Parathyroid adenoma (tissue), 2 donors: Measurements from ENCODE around the gene ZMIZ1.

Experiments used
- H2AFZ ChIP-seq: fragments of 300-600 bp; sonication (generic); one replicate; pipeline ENCODE4 v1.7.0; 2017; ENCODE audit warnings: antibody characterized with exemption, mild to moderate bottlenecking
- H3K27ac ChIP-seq: fragments of 300-600 bp; sonication (generic); one replicate; pipeline ENCODE4 v1.7.0; 2017
- H3K27me3 ChIP-seq: fragments of 300-600 bp; sonication (generic); one replicate; pipeline ENCODE4 v1.7.0; 2017; ENCODE audit warnings: low read length; ENCODE audit not compliant: control insufficient read depth, insufficient read depth
- H3K36me3 ChIP-seq: fragments of 300-600 bp; sonication (generic); one replicate; pipeline ENCODE4 v1.7.0; 2017; ENCODE audit warnings: low read length; ENCODE audit not compliant: control insufficient read depth, insufficient read depth
- H3K4me1 ChIP-seq: fragments of 300-600 bp; sonication (generic); one replicate; pipeline ENCODE4 v1.7.0; 2017; ENCODE audit warnings: control low read depth
- H3K4me2 ChIP-seq: fragments of 300-600 bp; sonication (generic); one replicate; pipeline ENCODE4 v1.7.0; 2017; ENCODE audit warnings: low read length
- H3K4me3 ChIP-seq: fragments of 300-600 bp; sonication (generic); one replicate; pipeline ENCODE4 v1.7.0; 2017; ENCODE audit warnings: low read depth, low read length
- H3K79me2 ChIP-seq: fragments of 300-600 bp; sonication (generic); one replicate; pipeline ENCODE4 v1.7.0; 2017; ENCODE audit warnings: control low read depth
- H3K9ac ChIP-seq: fragments of 300-600 bp; sonication (generic); one replicate; pipeline ENCODE4 v1.7.0; 2017; ENCODE audit warnings: mild to moderate bottlenecking
- H3K9me3 ChIP-seq: fragments of 300-600 bp; sonication (generic); one replicate; pipeline ENCODE4 v1.7.0; 2017; ENCODE audit warnings: low read length; ENCODE audit not compliant: control insufficient read depth
- CTCF ChIP-seq: fragments of 300-600 bp; sonication (generic); IDR thresholded peaks from one replicate; pipeline ENCODE4 v1.7.0; 2017; ENCODE audit warnings: antibody characterized with exemption, mild to moderate bottlenecking
- donor health status: primary hyperparathyroidism.

Gene ZMIZ1

DNA sequence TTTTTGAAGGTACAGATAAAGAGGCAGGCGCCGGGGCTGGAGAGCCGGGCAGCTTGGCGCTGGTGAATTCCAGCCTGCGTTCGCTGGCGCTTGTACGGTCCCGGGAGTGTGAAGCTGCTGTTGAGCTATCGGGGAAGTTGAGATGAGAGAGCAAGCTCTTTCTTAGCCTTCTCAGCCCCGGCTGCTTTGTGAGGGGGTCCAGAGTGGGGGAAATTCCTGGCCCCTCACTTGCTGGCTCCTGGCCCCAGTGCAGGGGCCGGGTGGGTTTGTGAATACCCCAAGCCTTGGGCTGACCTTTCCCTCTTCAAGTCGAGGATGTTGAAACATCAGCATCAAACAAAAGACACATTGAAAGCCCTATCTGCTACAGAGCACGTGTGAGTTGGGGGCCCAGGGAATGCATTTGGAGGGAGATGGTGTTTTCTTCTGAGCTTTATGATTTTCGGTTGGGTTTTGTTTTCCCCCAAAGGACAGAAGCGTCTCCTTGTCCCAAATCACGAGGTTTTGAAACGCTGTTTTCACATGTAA lies 2.7 kb downstream of the ZMIZ1 start:
- Histone ChIP-seq H3K79me2 (peaks cover 42% of the 10 kb centered on the region), H2AFZ (peak overlapping the region; percentile 81), H3K9me3 (no peaks in the 10 kb centered on the region), H3K9ac (peak overlapping the region; percentile 32), H3K27me3 (no peaks in the 10 kb centered on the region), H3K4me1 (peaks cover 18% of the 10 kb centered on the region), H3K4me3 (peak overlapping the region; percentile 66), H3K36me3 (no peaks in the 10 kb centered on the region), H3K27ac (peak overlapping the region; percentile 79), H3K4me2 (peak overlapping the region; percentile 85)
- TF ChIP-seq CTCF, result no peak

DNA sequence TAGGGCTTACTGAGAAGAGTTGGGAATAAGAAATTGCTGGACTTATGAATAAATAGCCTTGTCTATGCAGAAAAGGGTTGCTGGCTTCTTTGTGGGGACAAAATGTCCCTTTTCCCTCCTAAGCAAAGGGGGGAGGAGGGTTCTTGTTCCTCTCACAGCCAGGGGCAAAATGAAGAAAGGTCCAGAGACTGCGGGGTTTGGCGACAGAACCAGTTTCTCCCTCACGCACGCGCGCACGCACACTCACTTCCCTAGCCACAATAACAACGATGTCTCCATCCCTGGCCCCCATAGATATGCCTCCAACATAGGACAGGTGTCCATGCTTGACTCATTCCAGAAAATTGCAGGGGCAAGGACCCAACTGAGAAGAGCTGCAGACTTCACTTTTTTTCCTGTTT lies 3.3 kb downstream of the ZMIZ1 start:
- no peaks in the 10 kb centered on the region for H3K36me3 ChIP-seq
- H2AFZ ChIP-seq, result no peak overlapping the region
- H3K79me2 ChIP-seq, result peaks cover 48% of the 10 kb centered on the region
- H3K27me3 ChIP-seq, result no peaks in the 10 kb centered on the region
- no peak overlapping the region for H3K4me2 ChIP-seq
- H3K9ac ChIP-seq, result no peak overlapping the region
- no peak overlapping the region for H3K4me3 ChIP-seq
- H3K27ac ChIP-seq, result no peak overlapping the region
- peaks cover 18% of the 10 kb centered on the region for H3K4me1 ChIP-seq
- no peak for TF ChIP-seq CTCF
- H3K9me3 ChIP-seq, result no peaks in the 10 kb centered on the region

GRCh38 chr10:79072994-79073645 lies 4.4 kb downstream of the ZMIZ1 start:
- no peak overlapping the region for H3K4me3 ChIP-seq

GRCh38 chr10:79073784-79074432 lies 5.1 kb downstream of the ZMIZ1 start:
- peaks cover 59% of the 10 kb centered on the region for H3K79me2 ChIP-seq
- H3K4me3 ChIP-seq, result no peak overlapping the region
- peaks cover 9% of the 10 kb centered on the region for H3K4me1 ChIP-seq
- H3K4me2 ChIP-seq, result no peak overlapping the region
- no peaks in the 10 kb centered on the region for H3K27me3 ChIP-seq
- TF ChIP-seq CTCF, result no peak
- H3K9me3 ChIP-seq, result no peaks in the 10 kb centered on the region
- no peak overlapping the region for H3K9ac ChIP-seq
- H3K27ac ChIP-seq, result no peak overlapping the region
- H2AFZ ChIP-seq, result no peak overlapping the region
- no peaks in the 10 kb centered on the region for H3K36me3 ChIP-seq

More at GRCh38 chr10:79072994-79073645, 4.4 kb downstream of the ZMIZ1 start:
- no peaks in the 10 kb centered on the region for H3K27me3 ChIP-seq
- H2AFZ ChIP-seq, result no peak overlapping the region
- no peak for TF ChIP-seq CTCF
- peaks cover 12% of the 10 kb centered on the region for H3K4me1 ChIP-seq
- H3K27ac ChIP-seq, result no peak overlapping the region
- no peaks in the 10 kb centered on the region for H3K36me3 ChIP-seq
- no peak overlapping the region for H3K4me2 ChIP-seq
- H3K9ac ChIP-seq, result no peak overlapping the region
- no peaks in the 10 kb centered on the region for H3K9me3 ChIP-seq
- peaks cover 58% of the 10 kb centered on the region for H3K79me2 ChIP-seq
